Lower leg skin (tissue), 3 donors: ENCODE results near the gene ZNF665.

Experiments
- CTCF ChIP-seq, 3 donors: fragments of 450-650 bp; IDR thresholded peaks; one replicate each; pipeline ENCODE4 v1.5.1; 2016; ENCODE audit warnings: antibody characterized with exemption in 3 of 3, mild to moderate bottlenecking in 3 of 3, moderate library complexity in 2 of 3
- POLR2A ChIP-seq, 2 donors: fragments of 450-650 bp; IDR thresholded peaks; one replicate each; pipeline ENCODE4 v1.6.1; 2016 to 2017; ENCODE audit warnings: antibody characterized with exemption in 2 of 2, mild to moderate bottlenecking in 1 of 2, moderate library complexity in 1 of 2

- no peak for TF ChIP-seq CTCF (IDR thresholded peaks at IDR 0.05)
- no peak for TF ChIP-seq POLR2A (IDR thresholded peaks at IDR 0.05)
These were observed 32.8 kb downstream of the ZNF665 start for GRCh38 chr19:53160350-53160749.
